ENCODE results near the gene GCNT1. TPM values are rescaled to one million over a fixed set of nuclear protein-coding genes. Genes with fewer than 3 reads are reported as not detected.

GCNT1 gene
- total RNA-seq, 1 experiment from 2014 or later = 17.2 TPM

DNA sequence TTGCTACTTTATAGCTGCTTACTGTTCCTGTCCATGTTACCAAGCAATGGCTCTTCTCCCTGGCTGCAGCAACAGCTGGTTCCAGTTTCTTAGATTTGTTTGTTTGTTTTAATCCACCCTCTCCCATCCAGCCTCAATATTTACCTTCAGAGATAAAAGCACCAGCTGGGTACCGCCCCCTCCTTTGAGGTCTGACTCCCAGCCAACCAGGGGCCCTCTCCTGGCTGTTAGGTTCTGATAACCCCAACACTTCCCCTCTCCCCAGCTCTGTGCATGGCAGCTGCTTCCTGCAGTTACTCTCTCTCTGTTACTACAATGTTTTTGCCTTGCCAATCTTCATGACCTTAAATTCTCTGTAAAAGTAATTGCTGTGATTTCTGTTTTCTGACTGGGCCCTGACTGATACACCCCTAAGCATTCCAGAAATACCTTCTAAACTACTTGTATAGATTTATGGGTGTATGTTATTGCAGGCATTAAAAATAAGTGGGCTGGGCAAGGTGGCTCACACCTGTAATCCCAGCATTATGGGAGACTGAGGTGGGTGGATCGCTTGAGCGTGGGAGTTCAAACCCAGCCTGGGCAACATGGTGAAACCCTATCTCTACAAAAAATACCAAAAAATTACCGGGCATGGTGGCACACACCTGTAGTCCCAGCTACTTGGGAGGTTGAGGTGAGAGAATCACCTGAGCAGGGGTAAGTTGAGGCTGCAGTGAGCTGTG is 2.6 kb upstream of the GCNT1 start (continued):
- TF ChIP-seq TP53 (CRISPR knock-in tag; IDR thresholded peaks at IDR 0.05) = no peak
- TF ChIP-seq SMAD3 (CRISPR knock-in tag; IDR thresholded peaks at IDR 0.05; ENCODE audit: borderline replicate concordance) = no peak

DNA sequence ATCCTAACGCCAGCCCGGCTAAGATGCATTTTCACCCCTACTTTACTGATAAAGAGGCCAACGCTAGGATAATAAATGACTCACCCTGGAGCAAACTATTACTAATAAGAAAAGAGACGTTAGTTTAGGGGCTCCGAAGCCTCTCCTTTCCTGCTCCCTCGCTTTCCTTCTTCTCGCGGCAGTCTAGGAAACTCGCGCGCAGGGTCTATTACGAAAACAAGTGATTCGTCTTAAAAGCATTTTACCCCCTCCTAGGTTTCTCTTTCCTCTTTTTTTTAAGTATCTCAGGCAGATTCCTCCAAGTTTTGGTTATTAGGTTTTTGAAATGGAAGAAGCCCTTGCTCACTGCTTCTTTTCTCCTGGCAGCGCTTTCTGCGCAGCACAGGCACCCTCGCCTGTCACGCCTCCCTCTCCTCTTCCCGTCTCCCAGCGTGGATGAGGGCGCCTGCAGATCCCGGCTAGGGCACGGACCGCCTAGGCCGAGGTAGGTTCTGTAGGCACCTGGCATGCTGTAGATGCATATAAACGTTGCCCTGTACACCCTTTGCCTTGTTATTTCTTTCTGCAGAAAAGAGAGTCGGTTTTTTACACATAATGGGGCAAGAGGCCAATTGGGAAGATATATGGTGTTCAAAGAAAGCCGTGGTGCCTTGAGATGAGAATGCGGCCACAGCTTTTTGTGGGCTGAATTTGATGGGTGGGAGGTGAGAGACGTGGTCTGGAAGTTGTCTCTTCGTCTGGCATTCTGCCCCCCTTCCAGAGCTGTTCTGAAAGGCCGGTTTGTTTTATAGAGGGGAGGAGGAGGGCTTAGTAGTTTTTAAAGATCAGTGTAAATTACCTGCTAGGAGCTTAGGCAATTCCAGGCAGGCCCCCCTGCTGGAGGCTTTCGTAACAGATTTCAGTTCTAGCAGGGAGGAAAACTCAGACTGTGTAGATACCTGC is 983 bp downstream of the GCNT1 start:
- ChIA-PET CTCF (interaction anchor here (0.7 to 1.9 kb wide), 19 partner anchors 11 to 247 kb away, joined by 3 to 14 read pairs (median 3); partner anchors contain the start of gene RFK), POLR2A (interaction anchor here (1.0 kb wide), 1 partner anchor 66 kb away, joined by 3 read pairs; the partner anchor contains the start of gene RFK)
- H3K9me3 Mint-ChIP-seq = no peaks in the 10 kb centered on the region
- TF ChIP-seq, protein P1, sequence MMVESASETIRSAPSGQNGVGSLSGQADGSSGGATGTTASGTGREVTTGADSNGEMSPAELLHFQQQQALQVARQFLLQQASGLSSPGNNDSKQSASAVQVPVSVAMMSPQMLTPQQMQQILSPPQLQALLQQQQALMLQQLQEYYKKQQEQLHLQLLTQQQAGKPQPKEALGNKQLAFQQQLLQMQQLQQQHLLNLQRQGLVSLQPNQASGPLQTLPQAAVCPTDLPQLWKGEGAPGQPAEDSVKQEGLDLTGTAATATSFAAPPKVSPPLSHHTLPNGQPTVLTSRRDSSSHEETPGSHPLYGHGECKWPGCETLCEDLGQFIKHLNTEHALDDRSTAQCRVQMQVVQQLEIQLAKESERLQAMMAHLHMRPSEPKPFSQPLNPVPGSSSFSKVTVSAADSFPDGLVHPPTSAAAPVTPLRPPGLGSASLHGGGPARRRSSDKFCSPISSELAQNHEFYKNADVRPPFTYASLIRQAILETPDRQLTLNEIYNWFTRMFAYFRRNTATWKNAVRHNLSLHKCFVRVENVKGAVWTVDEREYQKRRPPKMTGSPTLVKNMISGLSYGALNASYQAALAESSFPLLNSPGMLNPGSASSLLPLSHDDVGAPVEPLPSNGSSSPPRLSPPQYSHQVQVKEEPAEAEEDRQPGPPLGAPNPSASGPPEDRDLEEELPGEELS (CRISPR knock-in tag; IDR thresholded peaks at IDR 0.05) = no peak
- no peak for TF ChIP-seq ZNF219 (CRISPR knock-in tag; IDR thresholded peaks at IDR 0.05; ENCODE audit: borderline replicate concordance)
- no peak for TF ChIP-seq ZNF671 (CRISPR knock-in tag; IDR thresholded peaks at IDR 0.05)
- TF ChIP-seq, protein P2, sequence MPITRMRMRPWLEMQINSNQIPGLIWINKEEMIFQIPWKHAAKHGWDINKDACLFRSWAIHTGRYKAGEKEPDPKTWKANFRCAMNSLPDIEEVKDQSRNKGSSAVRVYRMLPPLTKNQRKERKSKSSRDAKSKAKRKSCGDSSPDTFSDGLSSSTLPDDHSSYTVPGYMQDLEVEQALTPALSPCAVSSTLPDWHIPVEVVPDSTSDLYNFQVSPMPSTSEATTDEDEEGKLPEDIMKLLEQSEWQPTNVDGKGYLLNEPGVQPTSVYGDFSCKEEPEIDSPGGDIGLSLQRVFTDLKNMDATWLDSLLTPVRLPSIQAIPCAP (CRISPR knock-in tag; IDR thresholded peaks at IDR 0.05) = no peak
- TF ChIP-seq, protein P3, sequence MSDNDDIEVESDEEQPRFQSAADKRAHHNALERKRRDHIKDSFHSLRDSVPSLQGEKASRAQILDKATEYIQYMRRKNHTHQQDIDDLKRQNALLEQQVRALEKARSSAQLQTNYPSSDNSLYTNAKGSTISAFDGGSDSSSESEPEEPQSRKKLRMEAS (CRISPR knock-in tag; IDR thresholded peaks at IDR 0.05) = no peak
- TF ChIP-seq PRRX2 (CRISPR knock-in tag; IDR thresholded peaks at IDR 0.05) = no peak
- no peak for TF ChIP-seq RORB (CRISPR knock-in tag; IDR thresholded peaks at IDR 0.05)
- TF ChIP-seq, protein P4, sequence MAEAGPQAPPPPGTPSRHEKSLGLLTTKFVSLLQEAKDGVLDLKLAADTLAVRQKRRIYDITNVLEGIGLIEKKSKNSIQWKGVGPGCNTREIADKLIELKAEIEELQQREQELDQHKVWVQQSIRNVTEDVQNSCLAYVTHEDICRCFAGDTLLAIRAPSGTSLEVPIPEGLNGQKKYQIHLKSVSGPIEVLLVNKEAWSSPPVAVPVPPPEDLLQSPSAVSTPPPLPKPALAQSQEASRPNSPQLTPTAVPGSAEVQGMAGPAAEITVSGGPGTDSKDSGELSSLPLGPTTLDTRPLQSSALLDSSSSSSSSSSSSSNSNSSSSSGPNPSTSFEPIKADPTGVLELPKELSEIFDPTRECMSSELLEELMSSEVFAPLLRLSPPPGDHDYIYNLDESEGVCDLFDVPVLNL (CRISPR knock-in tag; IDR thresholded peaks at IDR 0.05; ENCODE audit: borderline replicate concordance, low read depth) = no peak
- TF ChIP-seq ATF1 (CRISPR knock-in tag; IDR thresholded peaks at IDR 0.05) = no peak
- H3K36me3 Mint-ChIP-seq = peaks cover 11% of the 10 kb centered on the region
- peak; percentile 5; the same call in 1 of the 2 replicates for ATAC-seq
- peak; percentile 46 for DNase-seq (ENCODE audit: low spot score)
- peaks cover 22% of the 10 kb centered on the region for H3K4me1 Mint-ChIP-seq
- H3K4me3 Mint-ChIP-seq = peak overlapping the region; percentile 86
- H3K27me3 Mint-ChIP-seq (ENCODE audit: low read depth) = peaks cover 17% of the 10 kb centered on the region
- no peak overlapping the region for H3K27ac Mint-ChIP-seq

DNA sequence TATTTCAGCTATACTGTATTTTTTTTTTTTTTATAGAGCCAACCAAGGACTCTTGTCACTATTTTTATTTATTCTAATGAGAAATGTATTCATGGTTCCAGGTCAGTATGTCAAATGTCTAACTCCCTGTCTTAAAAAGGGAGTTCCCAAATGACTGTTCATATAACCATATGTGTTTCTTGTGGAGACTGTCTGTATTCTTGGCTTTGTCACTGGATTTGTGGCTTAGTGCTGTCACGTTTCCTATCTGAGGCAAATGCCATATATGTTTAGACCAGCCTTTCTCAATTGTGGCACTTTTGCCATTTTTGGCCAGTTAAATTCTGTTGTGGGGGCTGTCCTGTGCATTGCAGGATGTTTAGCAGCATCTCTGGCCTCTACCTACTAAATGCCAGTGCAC is 3.1 kb downstream of the GCNT1 start:
- peaks cover 11% of the 10 kb centered on the region for H3K36me3 Mint-ChIP-seq
- ChIA-PET POLR2A (no interaction called here), CTCF (no interaction called here)
- H3K27me3 Mint-ChIP-seq (ENCODE audit: low read depth) = peaks cover 17% of the 10 kb centered on the region
- ATAC-seq (no peak), DNase-seq (ENCODE audit: low spot score) (no peak)
- H3K4me3 Mint-ChIP-seq = no peak overlapping the region
- no peaks in the 10 kb centered on the region for H3K9me3 Mint-ChIP-seq
- no peak overlapping the region for H3K27ac Mint-ChIP-seq
- H3K4me1 Mint-ChIP-seq = peaks cover 20% of the 10 kb centered on the region
- TF ChIP-seq KAT7 (CRISPR knock-in tag; IDR thresholded peaks at IDR 0.05; ENCODE audit: borderline replicate concordance) = no peak
- no peak for TF ChIP-seq PRRX2 (CRISPR knock-in tag; IDR thresholded peaks at IDR 0.05)
- TF ChIP-seq RELA (CRISPR knock-in tag; IDR thresholded peaks at IDR 0.05; ENCODE audit: borderline replicate concordance) = no peak
- TF ChIP-seq, protein P5, sequence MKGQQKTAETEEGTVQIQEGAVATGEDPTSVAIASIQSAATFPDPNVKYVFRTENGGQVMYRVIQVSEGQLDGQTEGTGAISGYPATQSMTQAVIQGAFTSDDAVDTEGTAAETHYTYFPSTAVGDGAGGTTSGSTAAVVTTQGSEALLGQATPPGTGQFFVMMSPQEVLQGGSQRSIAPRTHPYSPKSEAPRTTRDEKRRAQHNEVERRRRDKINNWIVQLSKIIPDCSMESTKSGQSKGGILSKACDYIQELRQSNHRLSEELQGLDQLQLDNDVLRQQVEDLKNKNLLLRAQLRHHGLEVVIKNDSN (CRISPR knock-in tag; IDR thresholded peaks at IDR 0.05) = no peak
- TF ChIP-seq ESRRA (CRISPR knock-in tag; IDR thresholded peaks at IDR 0.05; ENCODE audit: borderline replicate concordance) = no peak
- no peak for TF ChIP-seq ZNF317 (CRISPR knock-in tag; IDR thresholded peaks at IDR 0.05; ENCODE audit: borderline replicate concordance, low read depth)
- TF ChIP-seq, protein P6, sequence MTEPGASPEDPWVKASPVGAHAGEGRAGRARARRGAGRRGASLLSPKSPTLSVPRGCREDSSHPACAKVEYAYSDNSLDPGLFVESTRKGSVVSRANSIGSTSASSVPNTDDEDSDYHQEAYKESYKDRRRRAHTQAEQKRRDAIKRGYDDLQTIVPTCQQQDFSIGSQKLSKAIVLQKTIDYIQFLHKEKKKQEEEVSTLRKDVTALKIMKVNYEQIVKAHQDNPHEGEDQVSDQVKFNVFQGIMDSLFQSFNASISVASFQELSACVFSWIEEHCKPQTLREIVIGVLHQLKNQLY (CRISPR knock-in tag; IDR thresholded peaks at IDR 0.05) = no peak
- TF ChIP-seq, protein P7, sequence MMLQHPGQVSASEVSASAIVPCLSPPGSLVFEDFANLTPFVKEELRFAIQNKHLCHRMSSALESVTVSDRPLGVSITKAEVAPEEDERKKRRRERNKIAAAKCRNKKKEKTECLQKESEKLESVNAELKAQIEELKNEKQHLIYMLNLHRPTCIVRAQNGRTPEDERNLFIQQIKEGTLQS (CRISPR knock-in tag; conservative IDR thresholded peaks at IDR 0.05) = no peak
- TF ChIP-seq, protein P8, sequence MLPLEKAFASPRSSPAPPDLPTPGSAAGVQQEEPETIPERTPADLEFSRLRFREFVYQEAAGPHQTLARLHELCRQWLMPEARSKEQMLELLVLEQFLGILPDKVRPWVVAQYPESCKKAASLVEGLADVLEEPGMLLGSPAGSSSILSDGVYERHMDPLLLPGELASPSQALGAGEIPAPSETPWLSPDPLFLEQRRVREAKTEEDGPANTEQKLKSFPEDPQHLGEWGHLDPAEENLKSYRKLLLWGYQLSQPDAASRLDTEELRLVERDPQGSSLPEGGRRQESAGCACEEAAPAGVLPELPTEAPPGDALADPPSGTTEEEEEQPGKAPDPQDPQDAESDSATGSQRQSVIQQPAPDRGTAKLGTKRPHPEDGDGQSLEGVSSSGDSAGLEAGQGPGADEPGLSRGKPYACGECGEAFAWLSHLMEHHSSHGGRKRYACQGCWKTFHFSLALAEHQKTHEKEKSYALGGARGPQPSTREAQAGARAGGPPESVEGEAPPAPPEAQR (CRISPR knock-in tag; IDR thresholded peaks at IDR 0.05) = no peak

Measured in WTC11 (cell line).